Stimulated activated naive CD8-positive, alpha-beta T cell treated with anti-CD3 and anti-CD28 coated beads, Interleukin-15, Interleukin-2, amounts not matched to agents 100 U/mL and 50 U/mL, for 24 hours (primary cell): Measurements from ENCODE around the gene ZBTB46.
A peak's percentile ranks its signal among the peaks of the same experiment; 100 is the strongest.

ENCODE experiments used
- ATAC-seq: fragments of 150-1000 bp; cut with Tn5 transposase; one replicate; pipeline ENCODE4 v1.10.0; 2021
- DNase-seq: peaks from one replicate; pipeline ENCODE4 v3.0.0; 2021

The ZBTB46 gene

DNA sequence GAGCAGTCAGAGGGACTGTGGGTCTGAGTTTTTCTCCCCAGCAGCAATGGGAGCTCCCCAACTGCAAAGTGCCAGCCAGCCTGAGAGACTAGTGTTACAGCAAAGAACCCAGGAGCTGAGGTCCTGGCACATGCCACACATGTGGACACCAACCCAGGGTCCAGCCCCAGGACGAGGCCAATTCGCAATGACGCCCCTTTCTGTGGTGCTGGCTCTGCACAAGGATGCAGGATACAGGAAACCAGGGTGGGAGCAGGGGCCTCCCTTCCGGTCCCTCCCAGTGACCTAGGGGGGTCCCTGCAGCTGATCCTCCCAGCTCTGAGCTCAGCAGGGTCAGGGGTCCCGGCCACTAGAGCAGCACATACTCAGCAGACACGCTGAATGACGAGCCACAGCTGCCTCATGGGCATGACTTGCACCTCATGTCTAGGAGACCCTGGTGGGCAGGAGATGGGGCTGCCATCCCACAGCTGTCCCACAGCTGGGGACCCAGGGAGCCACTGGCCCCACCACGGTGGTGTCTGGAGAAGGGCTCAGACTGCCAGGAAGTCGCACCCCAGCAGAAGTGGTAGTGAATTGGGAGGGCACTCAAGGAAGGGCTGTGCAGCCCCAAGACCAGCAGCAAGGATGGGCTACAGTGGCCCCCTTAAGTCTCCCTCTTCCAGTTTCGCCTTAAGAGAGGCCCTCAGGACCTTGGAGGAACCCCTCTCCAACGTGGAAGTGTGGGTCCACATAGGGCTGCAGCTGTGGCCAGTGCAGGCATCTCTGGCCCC, 126.9 kb downstream of the ZBTB46 start:
- ATAC-seq (no peak), DNase-seq (no peak)

DNA sequence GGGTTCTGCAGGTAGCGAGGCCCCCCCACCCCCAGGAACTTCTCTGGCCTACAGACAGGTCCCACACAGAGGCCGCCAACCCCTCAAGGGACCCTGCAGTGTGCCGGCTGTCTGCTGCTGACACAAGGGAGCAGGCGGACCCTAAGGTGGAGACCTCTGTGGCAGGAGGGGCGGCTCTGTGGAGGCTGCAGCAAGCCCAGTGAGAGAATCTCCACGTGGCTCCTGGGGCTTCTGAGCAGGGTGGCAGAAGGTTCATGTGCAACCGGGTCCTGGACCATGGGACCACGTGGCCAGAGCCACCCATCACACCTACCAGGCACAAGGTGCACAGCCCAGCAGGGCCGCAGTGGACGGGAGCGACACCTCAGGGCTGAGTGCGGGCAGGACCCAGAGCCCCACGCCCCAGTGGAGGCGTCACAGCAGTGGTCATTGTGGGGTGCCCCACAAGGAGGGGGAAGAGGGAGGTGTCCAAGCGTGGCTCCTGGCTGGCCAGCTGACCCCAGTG, 127.5 kb downstream of the ZBTB46 start:
- no peak for DNase-seq
- ATAC-seq = no peak

DNA sequence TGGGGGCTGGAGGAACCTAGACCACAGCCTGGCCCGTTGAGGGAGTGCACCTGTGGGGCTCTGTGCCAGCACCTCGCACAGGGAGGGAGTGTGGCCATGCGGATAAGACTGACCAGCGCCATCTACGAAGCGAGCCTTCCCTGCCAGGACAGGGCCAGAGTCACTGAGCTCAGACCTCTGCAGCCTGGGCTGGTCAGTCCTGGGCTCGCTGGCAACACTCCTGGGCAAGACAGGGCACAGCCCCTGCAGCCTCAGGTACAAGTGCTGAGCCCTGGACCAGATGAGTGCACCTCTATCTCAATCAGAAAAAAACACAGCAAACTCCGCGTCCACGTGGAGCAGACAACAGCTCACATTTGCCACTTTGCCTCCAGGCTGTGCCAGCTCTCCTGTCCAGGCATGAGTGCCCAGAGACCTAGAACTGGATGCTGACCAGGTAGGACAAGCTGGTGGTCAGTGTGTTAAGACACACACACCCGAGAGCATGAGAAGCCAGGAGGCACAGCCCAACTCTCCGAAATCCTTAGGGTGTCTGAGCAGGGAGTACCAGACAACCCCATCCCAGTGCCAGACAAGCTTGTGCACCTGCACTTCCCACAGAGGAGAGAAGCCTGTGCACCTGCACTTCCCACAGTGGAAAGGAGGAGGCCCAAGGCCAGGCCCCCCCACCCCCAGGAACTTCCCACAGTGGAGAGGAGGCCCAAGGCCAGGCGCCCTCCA, 128.2 kb downstream of the ZBTB46 start:
- no peak for DNase-seq
- no peak for ATAC-seq

DNA sequence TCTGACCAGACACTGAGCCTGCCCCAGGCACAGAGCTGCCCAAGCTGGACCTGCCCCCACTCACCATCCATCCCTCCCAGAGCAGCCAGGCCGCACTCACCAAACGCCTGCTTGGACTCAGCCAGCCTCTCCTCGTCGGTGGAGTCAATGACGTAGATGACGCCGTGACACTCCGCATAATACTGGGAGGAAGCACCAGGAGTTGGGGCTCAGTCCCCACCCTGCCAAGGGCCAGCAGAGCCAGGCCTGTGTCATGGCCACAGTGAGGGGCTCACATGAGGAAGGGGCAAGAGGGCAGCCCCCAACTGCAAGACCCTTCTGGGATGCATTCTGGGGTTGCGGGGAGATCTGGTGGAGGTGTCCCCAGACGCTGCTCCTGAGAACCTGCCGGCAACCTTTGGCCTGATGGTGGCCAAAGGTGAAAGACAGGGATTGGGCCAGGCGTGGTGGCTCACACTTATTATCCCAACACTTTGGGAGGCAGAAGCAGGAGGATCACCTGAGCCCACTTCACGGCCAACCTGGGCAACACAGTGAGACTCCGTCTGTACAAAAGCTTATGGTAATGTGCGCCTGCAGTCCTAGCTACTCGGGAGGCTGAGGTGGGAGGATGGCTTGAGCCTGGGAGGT, 128.9 kb downstream of the ZBTB46 start:
- DNase-seq (no peak), ATAC-seq (no peak)

DNA sequence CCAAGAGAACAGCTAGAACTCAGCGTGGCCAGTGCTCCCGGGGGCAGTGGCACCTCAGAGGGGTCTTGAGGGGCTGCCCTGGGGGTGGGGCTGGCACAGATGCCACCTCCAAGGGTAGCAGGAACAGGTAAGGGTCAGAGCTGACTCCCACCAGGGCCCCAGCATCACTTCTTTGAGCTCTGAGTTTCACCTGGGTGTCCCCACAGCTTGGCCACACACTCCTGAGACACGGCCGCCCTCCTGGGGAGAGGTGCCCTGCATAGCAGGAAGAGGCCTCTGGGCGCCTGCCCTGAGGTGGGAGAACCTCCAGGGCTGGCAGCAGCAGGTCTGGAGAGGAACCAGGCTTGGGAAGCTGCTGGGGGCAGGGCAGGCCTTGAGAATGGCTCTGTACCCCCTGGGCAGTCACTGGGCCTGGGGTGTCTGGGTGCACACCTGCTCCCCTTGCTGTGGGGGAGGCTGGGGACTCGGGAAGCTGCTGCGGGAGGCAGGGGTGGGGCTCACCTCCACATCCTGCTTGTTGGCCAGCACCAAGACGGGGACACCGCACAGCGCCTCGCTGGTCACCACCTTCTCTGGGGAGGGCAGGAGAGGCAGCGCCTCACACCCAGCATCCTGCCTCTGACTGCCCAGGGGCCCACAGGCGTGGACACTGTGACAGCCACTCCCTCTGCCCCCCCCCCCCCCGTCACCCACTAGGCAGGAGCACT, 129.6 kb downstream of the ZBTB46 start:
- DNase-seq (no peak), ATAC-seq (no peak)

DNA sequence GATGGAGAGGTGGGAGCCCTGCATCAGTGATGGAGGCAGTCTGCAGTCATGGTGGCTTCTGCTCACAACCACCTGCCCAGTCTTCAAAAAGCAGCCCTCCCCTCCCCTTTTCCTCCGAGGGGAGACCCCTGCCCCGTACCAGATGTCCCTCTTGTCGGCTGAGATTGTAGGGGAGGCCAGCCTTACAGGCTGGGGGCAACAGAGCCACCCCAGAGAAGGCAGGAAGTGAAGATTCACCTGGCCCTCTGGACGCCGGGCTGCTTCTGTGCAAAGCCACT, 130.1 kb downstream of the ZBTB46 start:
- ATAC-seq = no peak
- no peak for DNase-seq

DNA sequence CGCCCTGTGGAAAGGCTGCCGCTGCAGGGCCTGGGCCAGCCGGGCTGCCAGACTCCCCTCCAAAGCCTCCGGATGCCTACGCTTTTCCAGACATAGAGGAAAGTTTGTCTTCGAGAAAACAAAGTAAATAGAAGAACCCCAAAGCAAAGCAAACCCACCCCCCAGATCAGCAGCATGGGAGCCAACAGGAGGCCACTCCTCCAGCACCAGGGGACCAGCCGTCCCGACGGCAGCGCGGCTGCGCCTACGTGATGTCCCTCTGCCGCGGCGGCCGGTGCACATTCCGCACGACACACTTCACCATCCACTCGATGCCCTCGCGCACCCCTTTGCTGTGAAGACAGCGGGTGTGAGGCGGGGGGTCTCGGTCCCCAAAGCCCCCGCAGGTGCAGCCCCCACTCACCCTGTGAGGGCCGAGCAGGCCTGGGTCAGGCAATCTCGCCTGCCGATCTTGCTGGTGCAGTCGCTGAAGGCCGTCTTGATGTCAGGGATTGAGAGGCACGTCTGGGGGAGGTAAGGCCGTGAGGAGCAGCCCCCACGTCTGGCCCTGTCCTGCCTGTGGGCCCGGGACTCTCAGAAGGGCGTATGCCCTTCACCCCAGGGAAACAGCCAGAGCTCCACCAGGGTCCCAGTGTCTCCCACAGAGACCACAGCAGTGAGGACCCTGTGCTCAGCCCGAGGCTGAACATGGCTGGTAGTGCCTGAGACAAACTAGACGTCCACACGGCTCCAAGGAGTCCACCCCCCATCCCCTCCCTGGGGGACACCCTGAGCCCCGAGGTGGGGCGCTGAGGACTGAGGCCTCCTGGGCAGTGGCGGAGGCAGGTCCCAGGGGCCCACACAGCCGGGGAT, 130.6 kb downstream of the ZBTB46 start:
- ATAC-seq = no peak

DNA sequence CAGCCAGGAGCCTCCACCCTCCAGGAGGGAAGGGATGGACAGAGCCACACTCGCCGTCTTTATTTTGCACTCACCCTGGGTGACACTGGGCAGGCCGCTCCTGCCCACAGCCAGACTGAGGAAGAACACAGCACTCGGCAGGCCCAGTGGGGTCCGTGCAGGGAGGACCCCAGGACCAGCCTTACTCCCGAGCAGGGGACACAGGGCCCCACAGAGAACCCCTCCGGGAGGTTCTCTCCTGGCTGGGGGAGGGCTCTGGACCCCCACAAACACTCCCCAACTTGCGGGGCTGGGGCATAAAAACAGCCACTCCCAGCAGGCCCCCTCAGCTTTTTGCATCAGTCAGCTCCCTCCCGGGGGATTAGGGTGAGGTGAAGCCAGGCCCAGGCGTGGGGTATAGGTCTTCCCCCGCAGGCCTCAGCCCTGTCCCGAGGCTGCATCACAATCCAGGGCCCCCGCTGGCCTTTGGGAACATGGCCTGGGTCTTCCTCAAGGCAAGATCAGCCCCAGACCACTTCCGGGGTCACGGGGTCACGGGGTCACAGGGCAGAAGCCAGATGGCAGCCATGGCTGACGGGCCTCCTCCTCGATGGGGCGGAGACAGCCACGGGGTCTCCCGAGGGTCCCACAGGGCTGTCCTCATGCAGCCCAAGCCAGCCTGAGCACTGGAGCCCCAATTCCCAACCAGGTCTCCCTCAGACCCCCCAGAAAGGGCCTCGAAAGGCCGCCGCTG, 131.4 kb downstream of the ZBTB46 start:
- DNase-seq (no peak), ATAC-seq (no peak)

More for the DNA sequence above, 130.6 kb downstream of the ZBTB46 start:
- DNase-seq = no peak

DNA sequence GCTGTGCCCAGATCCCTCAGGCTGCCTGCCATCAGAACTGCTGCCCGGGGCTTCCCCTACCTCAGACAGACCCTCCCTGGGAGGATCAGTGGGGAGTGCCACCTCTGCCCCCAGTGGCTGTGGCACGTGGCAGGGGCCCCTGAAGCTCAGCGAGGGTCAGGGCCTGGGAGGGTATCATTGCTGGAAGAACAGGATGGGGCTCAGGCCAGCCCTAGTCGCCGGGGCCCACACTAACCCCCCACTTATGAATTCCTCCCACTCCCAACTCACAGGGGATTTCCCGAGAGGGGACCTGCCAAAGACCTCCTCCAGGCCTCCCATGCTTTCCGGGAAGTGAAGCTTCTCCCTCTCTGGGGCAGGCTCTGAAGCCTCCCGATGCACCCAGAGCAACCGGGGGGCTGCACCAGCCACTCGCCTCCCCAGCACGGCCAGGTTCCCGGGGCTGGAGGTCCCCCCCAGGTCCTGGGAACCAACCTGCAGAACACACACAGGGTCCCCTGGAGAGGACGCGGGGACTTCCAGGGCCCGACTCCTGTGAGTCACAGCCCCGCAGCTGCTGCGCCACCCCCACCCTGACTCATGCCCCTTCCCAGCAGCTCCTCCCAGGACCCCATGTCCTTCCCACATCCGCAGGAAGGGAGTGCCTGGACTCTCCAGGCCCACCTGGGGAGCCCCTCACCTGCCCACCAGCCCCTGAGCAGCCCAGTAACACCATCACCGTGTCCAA, 132.2 kb downstream of the ZBTB46 start:
- ATAC-seq (peak; percentile 57), DNase-seq (peak; percentile 73)

DNA sequence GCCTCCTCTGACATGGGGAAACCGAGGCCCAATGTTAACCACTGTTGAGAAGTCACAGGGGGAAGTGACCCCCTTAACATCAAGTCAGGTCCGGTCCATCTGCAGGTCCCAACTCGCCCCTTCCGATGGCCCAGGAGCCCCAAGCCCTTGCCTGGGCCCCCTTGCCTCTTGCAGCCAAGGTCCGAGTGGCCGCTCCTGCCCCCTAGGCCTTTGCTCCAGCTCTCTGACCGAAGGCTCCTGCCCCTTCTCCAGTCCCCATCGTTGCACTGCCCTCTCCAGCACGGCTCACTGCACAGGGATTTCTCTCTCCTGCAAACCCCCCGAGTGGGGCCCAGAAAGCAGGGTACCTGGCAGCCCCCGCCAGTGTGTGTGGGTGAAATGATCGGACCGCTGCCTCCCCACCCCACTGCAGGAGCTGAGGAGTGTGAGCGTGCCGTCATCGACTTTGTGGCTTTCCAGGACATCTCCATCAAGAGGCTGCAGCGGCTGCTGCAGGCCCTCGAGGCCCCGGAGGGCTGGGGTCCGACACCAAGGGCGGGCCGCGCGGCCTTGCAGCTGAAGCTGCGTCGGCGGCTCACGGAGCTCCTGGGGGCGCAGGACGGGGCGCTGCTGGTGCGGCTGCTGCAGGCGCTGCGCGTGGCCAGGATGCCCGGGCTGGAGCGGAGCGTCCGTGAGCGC, 133.1 kb downstream of the ZBTB46 start:
- no peak for DNase-seq
- ATAC-seq = no peak

DNA sequence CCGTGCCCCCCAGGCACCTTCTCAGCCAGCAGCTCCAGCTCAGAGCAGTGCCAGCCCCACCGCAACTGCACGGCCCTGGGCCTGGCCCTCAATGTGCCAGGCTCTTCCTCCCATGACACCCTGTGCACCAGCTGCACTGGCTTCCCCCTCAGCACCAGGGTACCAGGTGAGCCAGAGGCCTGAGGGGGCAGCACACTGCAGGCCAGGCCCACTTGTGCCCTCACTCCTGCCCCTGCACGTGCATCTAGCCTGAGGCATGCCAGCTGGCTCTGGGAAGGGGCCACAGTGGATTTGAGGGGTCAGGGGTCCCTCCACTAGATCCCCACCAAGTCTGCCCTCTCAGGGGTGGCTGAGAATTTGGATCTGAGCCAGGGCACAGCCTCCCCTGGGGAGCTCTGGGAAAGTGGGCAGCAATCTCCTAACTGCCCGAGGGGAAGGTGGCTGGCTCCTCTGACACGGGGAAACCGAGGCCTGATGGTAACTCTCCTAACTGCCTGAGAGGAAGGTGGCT, 133.7 kb downstream of the ZBTB46 start:
- ATAC-seq (no peak), DNase-seq (no peak)

DNA sequence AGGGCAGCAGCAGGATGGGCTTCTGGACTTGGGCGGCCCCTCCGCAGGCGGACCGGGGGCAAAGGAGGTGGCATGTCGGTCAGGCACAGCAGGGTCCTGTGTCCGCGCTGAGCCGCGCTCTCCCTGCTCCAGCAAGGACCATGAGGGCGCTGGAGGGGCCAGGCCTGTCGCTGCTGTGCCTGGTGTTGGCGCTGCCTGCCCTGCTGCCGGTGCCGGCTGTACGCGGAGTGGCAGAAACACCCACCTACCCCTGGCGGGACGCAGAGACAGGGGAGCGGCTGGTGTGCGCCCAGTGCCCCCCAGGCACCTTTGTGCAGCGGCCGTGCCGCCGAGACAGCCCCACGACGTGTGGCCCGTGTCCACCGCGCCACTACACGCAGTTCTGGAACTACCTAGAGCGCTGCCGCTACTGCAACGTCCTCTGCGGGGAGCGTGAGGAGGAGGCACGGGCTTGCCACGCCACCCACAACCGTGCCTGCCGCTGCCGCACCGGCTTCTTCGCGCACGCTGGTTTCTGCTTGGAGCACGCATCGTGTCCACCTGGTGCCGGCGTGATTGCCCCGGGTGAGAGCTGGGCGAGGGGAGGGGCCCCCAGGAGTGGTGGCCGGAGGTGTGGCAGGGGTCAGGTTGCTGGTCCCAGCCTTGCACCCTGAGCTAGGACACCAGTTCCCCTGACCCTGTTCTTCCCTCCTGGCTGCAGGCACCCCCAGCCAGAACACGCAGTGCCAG, 134.3 kb downstream of the ZBTB46 start, which contains the start of gene TNFRSF6B:
Gene TNFRSF6B, plus strand, starts transcription at position 25 of the 729 bp plus-strand sequence. Its CDS starts 116 bp downstream, at position 141.
- ATAC-seq (peak; percentile 21), DNase-seq (peak; percentile 30)

DNA sequence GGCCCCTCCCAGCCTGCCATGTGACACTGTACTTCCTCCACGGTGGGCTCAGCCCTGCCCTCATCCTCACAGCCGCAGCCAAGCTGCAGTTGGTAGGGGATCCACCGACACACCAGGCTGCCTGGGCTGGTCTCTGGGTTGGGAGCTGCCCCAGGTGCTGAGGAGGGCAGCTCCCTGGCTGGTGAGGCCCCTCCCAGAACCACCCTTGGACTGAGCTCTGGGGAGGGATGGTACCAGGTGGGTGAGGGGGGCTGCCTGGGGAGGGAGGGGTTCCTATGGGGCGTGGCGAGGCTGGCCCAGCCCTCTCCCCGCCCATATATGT, 134.8 kb downstream of the ZBTB46 start:
- DNase-seq (peak; percentile 51), ATAC-seq (peak; percentile 41)

DNA sequence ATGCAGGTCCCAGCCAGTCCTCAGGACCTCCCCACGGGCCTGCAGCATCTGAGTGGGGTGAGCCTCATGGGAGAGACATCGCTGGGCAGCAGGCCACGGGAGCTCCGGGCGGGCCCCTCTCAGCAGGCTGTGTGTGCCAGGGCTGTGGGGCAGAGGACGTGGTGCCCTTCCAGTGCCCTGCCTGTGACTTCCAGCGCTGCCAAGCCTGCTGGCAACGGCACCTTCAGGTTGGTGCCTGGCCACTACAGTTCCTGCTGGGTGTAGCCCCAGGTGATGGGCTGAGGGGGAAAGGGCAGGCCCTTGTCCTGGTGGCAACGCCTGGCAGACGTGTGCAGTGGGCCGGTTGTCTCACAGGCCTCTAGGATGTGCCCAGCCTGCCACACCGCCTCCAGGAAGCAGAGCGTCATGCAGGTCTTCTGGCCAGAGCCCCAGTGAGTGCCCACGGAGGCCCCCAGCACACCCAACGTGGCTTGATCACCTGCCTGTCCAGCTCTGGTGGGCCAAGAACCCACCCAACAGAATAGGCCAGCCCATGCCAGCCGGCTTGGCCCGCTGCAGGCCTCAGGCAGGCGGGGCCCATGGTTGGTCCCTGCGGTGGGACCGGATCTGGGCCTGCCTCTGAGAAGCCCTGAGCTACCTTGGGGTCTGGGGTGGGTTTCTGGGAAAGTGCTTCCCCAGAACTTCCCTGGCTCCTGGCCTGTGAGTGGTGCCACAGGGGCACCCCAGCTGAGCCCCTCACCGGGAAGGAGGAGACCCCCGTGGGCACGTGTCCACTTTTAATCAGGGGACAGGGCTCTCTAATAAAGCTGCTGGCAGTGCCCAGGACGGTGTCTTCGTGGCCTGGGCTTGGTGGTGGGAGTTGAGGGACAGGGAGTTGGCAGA, 135.4 kb downstream of the ZBTB46 start:
- DNase-seq (no peak), ATAC-seq (no peak)

DNA sequence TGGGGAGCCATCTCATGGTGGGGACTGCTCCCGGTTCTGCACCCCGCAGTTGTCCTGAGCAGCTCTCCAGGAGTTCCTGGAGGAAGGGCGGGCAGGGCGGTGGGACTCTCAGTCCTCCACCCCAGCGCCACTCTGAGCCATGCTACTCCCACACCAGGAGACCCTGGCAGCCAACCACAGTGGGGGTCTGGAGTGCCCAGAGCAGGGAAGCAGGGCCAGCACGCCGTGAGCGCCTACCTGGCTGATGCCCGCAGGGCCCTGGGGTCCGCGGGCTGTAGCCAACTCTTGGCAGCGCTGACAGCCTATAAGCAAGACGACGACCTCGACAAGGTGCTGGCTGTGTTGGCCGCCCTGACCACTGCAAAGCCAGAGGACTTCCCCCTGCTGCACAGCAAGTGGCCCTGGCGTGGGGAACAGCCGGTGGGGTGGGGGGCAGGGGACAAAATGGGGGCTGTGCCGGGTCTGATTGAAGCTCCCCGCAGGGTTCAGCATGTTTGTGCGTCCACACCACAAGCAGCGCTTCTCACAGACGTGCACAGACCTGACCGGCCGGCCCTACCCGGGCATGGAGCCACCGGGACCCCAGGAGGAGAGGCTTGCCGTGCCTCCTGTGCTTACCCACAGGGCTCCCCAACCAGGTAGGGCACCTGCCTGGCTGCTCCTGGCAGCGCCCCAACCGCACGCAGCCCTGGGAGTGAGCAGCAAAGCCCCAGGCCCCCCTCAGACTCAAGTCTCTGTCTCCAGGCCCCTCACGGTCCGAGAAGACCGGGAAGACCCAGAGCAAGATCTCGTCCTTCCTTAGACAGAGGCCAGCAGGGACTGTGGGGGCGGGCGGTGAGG, 136.3 kb downstream of the ZBTB46 start:
- ATAC-seq = no peak

DNA sequence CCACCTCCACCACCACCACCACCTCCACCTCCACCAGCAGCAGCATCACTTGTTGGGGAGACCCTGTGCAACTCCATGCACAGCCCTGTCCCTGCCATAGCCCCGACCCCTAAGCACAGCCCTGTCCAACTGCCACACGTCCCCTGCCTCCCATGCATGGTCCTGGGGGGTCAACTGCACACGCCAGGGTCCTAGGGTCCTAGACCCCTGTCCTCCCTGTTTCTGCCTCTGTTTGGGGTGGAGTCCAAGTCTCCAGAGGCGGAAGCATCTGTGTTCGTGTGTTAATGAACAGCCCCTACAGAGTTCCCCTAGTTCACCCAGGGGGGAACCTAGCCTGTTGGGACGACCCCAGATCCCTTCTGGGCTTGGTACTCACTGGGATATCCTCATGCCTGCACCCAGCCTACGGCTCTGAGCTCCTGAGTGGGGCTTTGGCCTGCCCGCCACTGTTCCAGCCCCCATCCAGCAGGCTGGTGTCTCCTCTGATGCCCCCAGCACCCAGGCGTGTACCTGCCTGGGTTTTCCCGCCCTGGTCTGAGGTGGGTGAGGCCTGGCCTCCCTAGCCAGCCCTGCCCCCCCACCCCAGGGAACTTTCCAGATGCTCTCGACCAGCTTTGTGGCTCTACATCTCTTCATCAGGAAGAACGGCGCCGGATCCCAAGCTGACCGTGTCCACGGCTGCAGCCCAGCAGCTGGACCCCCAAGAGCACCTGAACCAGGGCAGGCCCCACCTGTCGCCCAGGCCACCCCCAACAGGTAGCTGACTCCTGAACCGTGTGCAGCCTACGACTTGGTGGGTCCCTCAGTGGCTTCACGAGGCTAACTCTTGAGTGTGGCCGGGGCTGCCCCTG, 137.1 kb downstream of the ZBTB46 start:
- ATAC-seq = no peak
- DNase-seq = no peak

More for the DNA sequence above, 136.3 kb downstream of the ZBTB46 start:
- no peak for DNase-seq
